HG03103 (cell line): ENCODE measurements around the gene DIPK1B.

ENCODE experiments used
- ATAC-seq: cut with Tn5 transposase; IDR thresholded peaks from one replicate; pipeline ENCODE4 v1.9.1; 2021; ENCODE audit warnings: low read depth; ENCODE audit not compliant: unreplicated experiment

The DIPK1B gene

DNA sequence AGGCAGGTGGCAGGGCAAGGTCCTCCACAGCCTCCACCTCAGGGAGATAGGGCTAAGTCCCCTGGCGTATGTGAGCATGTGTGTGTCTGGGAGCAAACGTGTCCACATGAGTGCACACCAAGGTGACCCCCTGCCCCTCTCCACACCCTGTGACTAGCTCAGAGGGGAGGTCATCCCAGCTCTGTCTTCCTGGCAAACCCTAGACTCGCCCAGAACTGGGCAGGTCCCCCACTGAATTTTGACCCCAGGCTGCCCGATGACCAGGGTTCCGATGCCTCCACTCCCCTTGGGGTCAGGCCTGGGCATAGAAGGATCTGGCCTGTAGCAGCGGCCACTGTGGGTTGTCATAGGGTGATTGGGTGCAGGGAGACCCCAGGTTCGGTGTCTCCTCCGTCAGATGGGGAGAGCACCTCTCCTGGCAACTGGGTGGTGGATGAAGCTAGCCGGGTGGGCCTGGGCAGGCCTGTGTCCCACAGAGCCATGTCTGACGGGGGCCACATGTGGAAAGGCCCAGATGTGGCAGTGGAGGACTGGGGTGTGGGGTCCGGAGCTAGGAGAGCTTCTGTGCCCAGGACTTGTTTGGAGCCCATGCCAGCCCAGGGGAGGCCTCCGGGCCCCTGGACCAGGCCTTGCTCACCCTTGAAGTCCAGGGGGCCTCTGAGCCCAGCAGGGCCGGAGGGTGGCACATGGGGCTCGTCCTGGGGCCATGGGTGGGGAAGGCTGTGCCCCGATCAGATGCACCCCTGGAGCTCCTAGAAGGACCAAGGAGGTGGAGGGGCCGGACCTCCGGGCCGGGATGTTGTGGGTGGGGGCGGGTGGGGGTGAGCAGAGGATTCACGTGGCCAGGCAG is 6.2 kb downstream of the DIPK1B start:
- ATAC-seq = no peak

DNA sequence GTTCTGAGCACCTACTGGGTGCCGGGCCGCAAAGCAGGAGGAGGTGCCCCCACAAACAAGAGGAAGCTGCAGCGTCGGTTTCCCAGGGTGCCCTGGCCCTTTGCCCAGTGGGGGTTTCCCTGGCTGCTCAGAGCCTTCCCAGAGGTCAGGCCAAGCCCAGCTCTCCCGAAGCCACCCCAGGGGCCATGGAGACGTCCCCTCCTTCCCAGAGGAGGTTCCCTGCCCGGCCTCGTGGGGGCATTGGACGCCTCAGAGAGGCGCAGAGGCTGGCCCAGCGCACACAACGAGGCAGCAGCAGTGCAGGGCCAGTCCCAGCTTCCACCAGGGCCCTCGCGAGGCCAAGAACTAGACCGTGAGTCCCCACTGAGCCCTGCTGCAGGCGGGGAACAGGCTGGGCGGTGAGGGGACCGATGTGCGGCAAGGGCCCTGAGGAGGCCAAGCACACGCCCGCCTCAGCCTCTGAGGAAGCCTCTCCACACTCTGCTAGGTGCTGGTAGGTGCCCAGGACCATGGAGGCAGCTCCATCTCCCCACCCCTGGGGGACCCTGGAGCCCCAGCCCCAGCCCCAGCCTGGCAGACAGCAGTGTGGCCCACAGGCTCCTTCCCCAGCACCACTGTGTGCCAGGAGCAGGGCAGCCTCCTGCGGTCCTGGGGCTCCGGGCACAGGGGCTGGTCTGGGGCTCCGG is 7.0 kb downstream of the DIPK1B start:
- no peak for ATAC-seq

DNA sequence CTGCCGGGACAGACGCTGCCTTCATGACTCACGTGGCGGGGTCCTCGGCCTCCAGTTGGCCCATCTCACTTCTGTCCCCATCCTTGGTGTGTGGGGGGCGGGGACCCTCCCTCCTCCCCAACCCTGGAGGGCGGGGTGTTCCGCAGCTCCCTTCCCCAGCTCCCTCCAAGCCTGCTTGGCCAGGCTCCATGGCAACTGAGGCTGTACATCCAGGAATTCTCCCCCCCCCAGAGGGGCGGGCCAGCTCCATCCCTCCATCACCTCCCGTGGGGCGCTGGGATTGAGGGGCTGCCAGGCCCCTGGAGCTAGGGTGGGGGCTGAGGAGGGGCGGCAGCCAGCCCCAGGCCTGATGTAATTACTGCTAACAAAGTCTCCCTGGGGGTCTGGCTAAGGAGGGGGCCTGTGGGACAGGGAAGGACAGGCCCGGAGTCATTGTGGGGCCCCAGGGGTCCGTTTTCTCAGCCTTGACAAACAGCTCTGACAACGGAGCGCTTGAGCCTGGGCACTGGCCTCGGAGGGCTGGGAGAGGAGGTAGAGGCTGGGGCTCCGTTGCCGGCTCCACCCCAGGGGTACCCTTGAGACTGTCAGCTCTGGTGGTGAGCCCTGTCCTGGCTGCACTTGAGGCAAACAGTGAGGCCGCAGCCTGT is 8.0 kb downstream of the DIPK1B start:
- ATAC-seq = no peak

DNA sequence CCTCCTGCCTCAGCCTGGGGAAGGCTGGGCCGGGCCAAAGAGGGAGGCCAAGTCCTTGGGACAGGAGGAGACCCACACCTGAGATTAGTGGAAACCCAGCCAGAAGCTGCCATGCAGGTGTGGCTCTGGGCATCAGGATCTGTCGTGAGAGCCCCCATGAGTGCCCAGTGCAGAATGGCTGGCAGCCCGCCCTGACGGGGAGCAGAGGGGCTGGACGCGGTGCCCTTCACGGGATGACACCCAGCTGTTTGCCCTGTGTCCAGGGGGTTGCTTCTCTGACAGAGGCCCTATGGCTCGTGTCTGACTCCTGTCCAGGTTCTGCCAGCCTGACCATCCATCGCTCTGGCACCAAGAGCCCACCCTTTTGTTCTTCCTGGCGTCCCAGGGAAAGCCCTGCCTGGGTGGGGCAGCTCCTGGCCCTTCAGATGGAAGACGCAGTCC is 8.5 kb downstream of the DIPK1B start:
- ATAC-seq = no peak

DNA sequence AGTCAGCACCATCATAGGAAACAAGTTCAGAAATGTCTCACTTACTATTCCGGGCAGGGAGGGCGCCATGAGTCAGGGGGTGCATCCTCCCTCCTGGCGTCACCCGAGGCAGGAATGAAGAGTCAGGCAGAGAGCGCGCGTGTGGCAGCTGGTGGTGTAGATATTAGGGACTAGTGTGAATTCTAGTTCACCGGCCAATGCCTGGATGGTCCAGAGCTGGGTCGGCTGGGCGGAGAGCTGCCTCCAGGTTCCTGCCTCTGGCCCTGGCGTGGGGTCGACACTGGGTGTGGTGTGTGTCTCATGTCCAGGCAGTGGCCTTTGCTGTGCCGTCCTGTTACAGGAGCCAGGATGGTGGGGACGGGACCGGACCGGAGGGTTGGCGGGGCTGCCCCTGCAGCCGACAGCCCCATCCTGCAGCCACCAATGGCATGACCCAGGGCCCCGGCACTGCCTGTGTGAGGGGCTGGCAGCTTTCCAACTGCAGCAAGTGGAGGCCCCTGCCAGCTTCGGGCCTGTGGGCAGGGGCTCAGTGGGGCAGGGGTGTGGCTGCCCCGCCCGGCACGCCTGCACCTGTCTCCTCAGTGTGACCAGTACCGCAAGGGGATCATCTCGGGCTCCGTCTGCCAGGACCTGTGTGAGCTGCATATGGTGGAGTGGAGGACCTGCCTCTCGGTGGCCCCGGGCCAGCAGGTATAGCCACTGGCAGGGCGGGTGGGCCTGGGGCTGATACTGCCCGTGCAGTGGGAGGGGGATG is 9.1 kb downstream of the DIPK1B start:
- no peak for ATAC-seq

DNA sequence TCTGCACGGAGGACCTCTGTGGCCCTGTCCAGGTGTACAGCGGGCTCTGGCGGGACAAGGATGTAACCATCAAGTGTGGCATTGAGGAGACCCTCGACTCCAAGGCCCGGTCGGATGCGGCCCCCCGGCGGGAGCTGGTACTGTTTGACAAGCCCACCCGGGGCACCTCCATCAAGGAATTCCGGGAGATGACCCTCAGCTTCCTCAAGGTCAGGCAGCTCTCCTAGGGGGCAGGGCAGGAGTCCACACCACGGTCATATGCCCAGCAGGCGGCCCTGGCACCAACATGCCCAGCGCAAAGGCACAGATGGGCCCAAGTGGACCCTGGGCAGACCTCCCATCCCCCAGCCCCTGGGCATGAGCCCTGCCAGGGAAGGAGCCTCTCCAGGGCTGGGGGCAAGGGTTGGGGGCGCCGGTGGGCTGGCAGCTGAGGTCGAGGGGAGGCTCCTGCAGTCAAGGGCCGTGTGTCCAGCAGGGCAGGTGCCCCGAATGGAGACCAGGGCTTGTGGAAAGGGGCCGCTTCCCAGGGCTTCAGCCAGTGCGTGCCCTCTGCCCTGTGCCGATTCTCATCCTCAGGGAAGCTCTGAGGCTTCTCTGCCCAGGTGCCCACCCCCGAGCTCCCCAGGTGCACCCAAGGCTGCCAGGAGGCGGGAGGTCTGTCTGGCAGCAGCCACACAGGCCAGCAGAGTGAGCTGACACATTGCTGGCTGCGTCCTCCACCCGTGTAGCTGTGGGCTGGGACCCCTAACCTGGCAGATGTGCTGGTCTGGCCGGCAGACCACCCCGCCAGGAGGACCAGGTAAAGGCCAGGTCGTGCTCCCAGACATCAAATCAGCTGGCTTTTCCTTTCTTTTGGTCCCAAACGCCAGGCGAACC is 10.0 kb downstream of the DIPK1B start:
- no peak for ATAC-seq

DNA sequence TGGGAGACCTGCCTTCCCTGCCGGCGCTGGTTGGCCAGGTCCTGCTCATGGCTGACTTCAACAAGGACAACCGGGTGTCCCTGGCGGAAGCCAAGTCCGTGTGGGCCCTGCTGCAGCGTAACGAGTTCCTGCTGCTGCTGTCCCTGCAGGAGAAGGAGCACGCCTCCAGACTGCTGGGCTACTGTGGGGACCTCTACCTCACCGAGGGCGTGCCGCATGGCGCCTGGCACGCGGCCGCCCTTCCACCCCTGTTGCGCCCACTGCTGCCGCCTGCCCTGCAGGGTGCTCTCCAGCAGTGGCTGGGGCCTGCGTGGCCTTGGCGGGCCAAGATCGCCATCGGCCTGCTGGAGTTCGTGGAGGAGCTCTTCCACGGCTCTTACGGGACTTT is 10.6 kb downstream of the DIPK1B start:
- no peak for ATAC-seq

DNA sequence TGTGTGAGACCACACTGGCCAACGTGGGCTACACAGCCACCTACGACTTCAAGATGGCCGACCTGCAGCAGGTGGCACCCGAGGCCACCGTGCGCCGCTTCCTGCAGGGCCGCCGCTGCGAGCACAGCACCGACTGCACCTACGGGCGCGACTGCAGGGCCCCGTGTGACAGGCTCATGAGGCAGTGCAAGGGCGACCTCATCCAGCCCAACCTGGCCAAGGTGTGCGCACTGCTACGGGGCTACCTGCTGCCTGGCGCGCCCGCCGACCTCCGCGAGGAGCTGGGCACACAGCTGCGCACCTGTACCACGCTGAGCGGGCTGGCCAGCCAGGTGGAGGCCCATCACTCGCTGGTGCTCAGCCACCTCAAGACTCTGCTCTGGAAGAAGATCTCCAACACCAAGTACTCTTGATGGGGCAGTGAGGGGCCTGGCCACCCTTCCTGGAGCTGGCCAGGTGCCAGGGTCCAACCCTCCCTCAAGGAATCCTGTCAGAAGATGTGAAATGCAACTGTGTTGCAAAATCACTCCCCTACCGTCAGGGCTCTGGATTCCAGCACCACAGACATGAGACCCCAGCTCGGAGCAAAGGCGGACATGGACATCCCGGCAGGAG is 11.1 kb downstream of the DIPK1B start:
- ATAC-seq = no peak

DNA sequence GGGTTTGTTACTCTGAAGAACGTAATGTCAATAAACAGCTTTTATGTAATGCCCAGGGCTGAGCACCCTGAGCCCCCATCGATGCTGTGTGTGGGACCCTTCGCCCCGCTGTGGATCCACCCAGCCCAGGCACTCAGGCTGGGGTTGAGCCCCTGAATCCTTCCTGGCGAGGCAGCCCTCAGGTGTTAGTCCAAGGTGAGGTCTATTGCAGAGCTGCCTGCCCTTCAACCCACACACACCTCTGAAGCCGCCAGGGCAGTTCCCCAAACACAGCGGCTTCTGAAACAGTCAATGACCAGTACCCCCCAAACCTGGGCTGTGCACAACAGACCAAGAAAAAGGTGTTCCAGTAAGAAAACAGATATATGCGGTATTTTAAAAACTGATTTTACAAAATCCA is 11.6 kb downstream of the DIPK1B start:
- ATAC-seq = no peak

DNA sequence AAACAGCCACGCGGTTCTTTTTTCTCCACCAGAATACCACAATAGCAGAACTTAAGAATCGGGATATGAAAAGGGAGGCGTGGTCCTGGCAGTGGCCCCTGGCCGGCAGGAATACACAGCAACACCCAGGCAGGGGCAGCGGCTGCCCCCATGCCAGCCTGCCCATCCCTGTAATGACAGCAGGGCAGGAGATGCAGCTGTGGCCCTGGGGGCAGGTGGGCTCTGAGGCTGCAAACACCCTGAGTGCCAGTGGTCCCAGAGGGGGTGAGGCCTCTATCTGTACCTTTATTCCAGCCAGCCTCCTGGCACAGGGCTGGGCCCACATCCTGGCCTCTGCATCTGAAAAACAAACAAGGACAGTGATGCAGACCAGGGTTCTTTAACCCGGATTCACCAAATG is 12.4 kb downstream of the DIPK1B start:
- ATAC-seq = no peak

DNA sequence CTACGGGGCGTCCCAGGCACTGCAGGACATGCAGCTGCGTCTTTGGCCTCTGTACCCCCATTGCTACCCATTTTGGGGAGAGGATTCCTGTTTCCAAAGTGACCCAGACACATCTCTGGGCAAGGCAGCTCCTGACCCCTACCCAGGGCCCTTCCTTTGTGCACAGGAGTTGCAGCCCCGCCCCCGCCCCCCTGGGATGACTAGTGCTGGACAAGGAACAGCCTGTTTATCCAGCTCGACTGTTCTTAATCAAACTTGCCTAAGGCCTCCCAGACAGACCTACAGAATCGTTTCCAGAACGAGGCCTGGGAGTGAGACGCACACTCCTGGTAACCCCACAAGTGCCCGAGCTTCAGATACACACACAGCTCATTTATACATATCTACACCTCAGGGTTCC is 13.2 kb downstream of the DIPK1B start:
- ATAC-seq = no peak

DNA sequence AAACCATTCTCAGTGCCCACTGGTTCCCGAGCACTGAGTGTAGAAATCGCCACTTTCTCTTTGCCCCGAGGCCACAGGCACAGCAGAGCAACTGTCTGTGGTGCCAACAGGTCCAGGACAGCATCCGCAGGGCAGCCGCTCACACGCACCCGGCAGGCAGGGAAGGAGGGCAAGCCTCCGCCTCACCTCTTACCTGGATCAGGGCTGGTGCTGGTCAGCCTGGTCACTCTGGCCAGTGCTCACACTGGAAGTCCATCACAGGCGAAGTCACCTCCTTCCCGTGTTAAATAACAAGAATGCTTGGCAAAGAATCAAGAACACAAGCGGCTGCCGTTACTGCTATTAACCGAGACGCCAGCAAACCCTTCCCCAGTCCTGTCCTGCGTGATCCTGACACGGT is 13.7 kb downstream of the DIPK1B start:
- ATAC-seq = no peak

DNA sequence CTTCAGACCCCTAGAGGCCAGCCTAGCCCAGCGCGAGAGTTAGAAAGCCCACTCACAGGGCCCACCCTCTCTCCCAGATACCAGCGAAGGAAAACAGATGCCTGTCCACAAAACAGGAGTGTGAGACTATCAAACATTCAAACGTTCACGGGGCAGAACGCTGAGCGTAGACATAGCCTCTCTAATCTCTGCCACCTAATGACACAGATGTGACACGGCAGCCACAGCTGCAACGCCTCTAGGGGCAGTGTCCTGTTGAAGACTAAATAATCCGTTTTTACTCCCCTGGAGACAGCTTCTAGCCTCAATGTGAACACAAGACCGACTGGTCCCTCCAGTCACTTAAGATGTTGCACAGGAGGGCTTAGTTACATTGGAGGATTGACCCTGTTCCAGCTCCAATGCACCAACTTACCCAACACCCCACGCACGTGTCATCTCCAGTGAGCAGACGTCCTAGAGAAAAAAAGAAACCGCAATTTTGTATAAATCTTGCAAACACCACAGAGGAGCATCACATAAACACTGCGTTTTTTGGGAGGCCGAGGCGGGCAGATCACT is 14.3 kb downstream of the DIPK1B start:
- ATAC-seq = no peak

DNA sequence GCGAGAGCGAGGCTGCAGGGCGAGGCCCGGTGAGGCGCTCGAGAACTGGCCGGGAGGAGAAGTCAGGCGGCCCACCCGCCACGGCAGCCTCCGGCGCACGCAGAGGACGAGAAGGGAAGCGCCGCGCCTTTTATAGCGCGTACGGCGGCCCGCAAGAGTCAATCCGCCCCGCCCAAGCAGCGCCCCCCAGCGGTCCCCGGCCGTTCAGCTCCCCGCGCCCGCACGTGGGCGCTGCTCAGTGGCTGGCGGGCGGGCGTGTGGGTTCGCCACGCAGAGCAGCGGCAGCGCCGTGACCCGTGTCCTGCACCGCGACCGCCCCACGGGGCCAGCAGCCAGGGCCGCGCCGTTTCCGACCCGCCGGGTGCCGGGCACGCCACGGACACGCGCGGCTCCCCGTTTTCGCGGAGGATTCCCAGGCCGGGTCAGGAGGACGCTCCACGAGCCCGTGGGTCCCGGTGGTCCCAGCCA is 15.7 kb downstream of the DIPK1B start:
- peak; percentile 41 for ATAC-seq

DNA sequence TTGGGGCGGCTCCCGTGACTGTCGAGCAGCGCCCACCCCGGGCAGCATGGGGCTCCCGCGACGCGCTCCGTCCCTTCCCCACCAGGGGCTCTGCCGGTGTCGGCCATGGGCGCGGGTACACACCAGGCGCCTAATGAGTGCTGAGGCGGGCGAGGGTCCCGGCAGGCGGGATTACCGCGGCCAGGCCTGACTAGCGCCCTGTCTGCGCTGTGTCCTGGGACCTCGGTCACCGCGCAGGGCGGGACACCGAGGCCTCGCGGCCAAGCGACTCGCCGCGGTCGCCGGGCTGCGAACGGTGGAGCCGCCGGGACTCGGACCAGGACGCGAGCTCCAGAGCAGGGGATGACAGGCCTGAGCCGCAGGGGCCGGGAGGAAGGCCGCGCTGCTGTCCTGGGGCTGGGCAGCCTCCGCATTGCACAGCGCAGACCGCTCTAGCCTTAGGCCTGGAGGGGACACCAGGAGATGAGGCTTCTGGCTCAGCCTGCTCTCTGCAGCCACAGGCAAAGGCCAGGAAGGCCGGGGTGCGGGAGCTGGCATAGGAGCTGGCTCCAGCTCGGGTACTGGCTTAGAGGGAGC is 16.3 kb downstream of the DIPK1B start:
- no peak for ATAC-seq

DNA sequence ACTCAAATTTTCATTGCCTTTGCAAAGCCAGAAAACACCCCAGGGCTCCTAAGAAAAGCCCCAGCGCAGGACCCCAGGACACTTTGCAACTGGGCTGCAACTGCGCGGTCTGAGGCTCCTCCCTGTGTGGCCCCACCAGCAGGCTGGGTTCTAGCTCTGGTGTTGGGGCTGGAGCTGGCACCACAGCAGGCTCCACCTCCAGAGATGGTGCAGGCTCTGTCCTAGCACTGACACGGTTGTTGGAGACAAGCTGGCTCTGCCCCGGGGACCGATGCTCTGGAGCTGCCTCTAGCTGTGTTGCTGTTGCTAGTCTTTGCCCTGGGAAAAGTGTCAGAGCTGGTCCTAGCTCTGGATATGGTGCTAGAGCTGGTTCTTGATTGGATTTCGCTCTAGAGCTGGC is 16.8 kb downstream of the DIPK1B start:
- ATAC-seq = no peak

DNA sequence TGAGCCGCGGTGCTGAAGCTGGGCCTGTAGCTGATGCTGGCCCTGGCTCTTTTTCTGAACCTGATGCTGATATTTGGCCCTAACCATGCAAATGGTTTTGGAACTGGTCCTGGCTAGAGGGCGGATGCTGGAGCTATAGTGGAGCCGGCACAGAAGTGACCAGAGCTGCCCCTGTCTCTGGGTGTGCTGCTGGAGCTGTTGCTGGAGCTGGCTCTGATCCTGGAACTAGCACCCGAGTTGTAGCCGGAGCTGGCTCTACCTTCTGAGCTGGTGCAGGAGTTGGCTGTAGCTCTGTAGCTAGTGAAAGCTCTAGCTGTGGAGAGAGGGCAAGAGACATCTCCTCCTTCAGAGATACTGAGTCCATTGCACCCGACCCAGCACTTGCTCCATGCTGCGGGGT is 17.6 kb downstream of the DIPK1B start:
- no peak for ATAC-seq

DNA sequence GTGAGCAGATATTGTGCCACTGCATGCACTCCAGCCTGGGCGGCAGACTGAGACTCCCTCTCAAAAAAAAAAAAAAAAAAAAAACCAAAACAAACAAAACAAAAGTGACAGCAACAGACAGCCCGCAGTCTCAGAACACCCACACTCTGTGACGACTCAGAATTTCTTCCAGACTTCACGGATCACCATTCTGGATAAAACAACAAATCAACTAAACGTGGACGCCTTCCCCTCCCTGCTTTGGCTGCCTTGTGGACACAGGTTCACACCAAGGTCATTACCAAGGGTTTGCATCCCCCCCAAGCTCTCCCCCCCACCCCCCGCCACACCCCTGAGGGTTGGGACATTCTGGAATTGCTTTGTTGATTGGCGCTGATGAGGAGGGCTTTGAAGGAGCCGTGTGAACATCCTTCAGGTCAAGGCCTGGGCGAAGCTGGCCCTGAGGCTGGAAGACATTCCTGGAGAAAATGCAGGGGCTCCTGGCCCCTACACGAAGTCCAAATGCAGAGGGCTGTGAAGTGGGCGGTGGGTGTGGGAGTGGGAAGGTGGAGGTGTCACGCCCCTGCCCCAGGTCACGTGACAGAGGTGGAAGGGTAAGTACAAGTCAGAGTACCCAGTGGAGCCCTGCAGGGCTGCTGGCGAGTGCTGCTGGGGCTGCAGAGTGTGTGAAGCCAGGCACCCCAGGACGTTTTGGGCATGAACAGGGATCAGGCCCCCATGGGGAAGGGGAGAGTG is 20.2 kb downstream of the DIPK1B start:
- ATAC-seq = no peak
